HEK293 (cell line): ENCODE measurements around the gene ARHGAP30.
"Not testable (repeated sequence)": the region's sequence is repeated elsewhere in the genome, so short reads cannot be mapped to it uniquely, and the experiment has no call there.

Source experiments
- CTCF ChIA-PET: fragments of 350-600 bp; formaldehyde crosslinking; extraction: SDS; loops from one replicate; lab custom pipeline; 2021; ENCODE audit warnings: antibody characterized with exemption; lab: Yijun Ruan, JAX
- POLR2A ChIA-PET: fragments of 300-600 bp; formaldehyde crosslinking; extraction: SDS; loops from one replicate; lab custom pipeline; 2020; ENCODE audit warnings: antibody characterized with exemption, inconsistent platforms; lab: Yijun Ruan, JAX
- H3K27ac ChIP-seq: fragments of 200-500 bp; sonication (Bioruptor generic); 2 replicates; pipeline ENCODE4 v1.5.1; 2014; ENCODE audit warnings: low read depth, low read length, control low read depth, inconsistent platforms; ENCODE audit errors: extremely low read depth
- H3K36me3 ChIP-seq, 2 experiments: fragments of 200-500 bp in 1 of 2; sonication (Bioruptor generic) in 1 of 2; 1 replicate in 1 of 2; 2 replicates in 1 of 2; pipeline ENCODE4 v1.5.1; 2014 to 2017; ENCODE audit warnings: inconsistent platforms in 2 of 2, low read length in 2 of 2; ENCODE audit not compliant: control insufficient read depth in 2 of 2, insufficient read depth in 1 of 2
- H3K4me1 ChIP-seq: fragments of 200-500 bp; sonication (Bioruptor generic); 2 replicates; pipeline ENCODE4 v1.5.1; 2014; ENCODE audit warnings: mild to moderate bottlenecking, low read length, inconsistent platforms; ENCODE audit not compliant: control insufficient read depth, insufficient read depth
- H3K4me3 ChIP-seq: 2 replicates; pipeline ENCODE4 v1.5.1; 2011; ENCODE audit warnings: low read depth, mild to moderate bottlenecking, control low read depth, low read length, moderate library complexity
- H3K9me3 ChIP-seq: fragments of 200-500 bp; sonication (Bioruptor generic); 2 replicates; pipeline ENCODE4 v1.5.1; 2014; ENCODE audit warnings: low read depth, low read length, inconsistent platforms; ENCODE audit not compliant: control insufficient read depth, insufficient read depth
- FEZF1 ChIP-seq: fragments of 450-650 bp; formaldehyde crosslinking; IDR thresholded peaks from 2 replicates; pipeline ENCODE4 v1.5.1; 2016; ENCODE audit warnings: missing biosample characterization, missing genetic modification characterization
- GLI2 ChIP-seq: fragments of 450-650 bp; formaldehyde crosslinking; IDR thresholded peaks from 2 replicates; pipeline ENCODE4; 2017; ENCODE audit warnings: missing biosample characterization, missing genetic modification characterization, low read depth, borderline replicate concordance
- GLI4 ChIP-seq: fragments of 450-650 bp; formaldehyde crosslinking; IDR thresholded peaks from 2 replicates; pipeline ENCODE4 v1.5.1; 2016; ENCODE audit warnings: missing biosample characterization, missing genetic modification characterization
- KLF7 ChIP-seq: fragments of 450-650 bp; formaldehyde crosslinking; IDR thresholded peaks from 2 replicates; pipeline ENCODE4 v1.5.1; 2016; ENCODE audit warnings: missing biosample characterization, missing genetic modification characterization, borderline replicate concordance
- PRDM1 ChIP-seq: fragments of 450-650 bp; formaldehyde crosslinking; IDR thresholded peaks from 2 replicates; pipeline ENCODE4; 2016; ENCODE audit warnings: missing biosample characterization, missing genetic modification characterization
- SCRT1 ChIP-seq: fragments of 450-650 bp; formaldehyde crosslinking; IDR thresholded peaks from 2 replicates; pipeline ENCODE4 v1.5.1; 2016; ENCODE audit warnings: missing biosample characterization, missing genetic modification characterization, borderline replicate concordance
- SCRT2 ChIP-seq: fragments of 450-650 bp; formaldehyde crosslinking; IDR thresholded peaks from 2 replicates; pipeline ENCODE4 v1.5.1; 2016; ENCODE audit warnings: missing biosample characterization, missing genetic modification characterization
- SETDB1 ChIP-seq: IDR thresholded peaks from one replicate; pipeline ENCODE4 v1.6.1; 2017; ENCODE audit warnings: mild to moderate bottlenecking, low read length, moderate library complexity, mixed read lengths; ENCODE audit not compliant: insufficient read length
- SP2 ChIP-seq: fragments of 450-650 bp; formaldehyde crosslinking; IDR thresholded peaks from 2 replicates; pipeline ENCODE4 v1.5.1; 2016; ENCODE audit warnings: missing biosample characterization, missing genetic modification characterization
- WT1 ChIP-seq: fragments of 450-650 bp; formaldehyde crosslinking; IDR thresholded peaks from 2 replicates; pipeline ENCODE4 v1.5.1; 2016; ENCODE audit warnings: missing biosample characterization, missing genetic modification characterization
- ZBTB10 ChIP-seq: fragments of 450-650 bp; formaldehyde crosslinking; IDR thresholded peaks from 2 replicates; pipeline ENCODE4 v1.5.1; 2016; ENCODE audit warnings: missing biosample characterization, missing genetic modification characterization
- ZBTB17 ChIP-seq: fragments of 450-650 bp; formaldehyde crosslinking; IDR thresholded peaks from 2 replicates; pipeline ENCODE4 v1.5.1; 2016; ENCODE audit warnings: missing biosample characterization, missing genetic modification characterization
- ZBTB26 ChIP-seq: fragments of 450-650 bp; formaldehyde crosslinking; optimal IDR thresholded peaks from 2 replicates; pipeline ENCODE3; 2016; ENCODE audit warnings: missing biosample characterization, mild to moderate bottlenecking, missing genetic modification characterization
- ZBTB44 ChIP-seq: fragments of 450-650 bp; IDR thresholded peaks from 2 replicates; pipeline ENCODE4 v1.5.1; 2018; ENCODE audit warnings: missing biosample characterization, mild to moderate bottlenecking, missing genetic modification characterization
- ZNF10 ChIP-seq: fragments of 450-650 bp; formaldehyde crosslinking; IDR thresholded peaks from 2 replicates; pipeline ENCODE4 v1.5.1; 2017; ENCODE audit warnings: missing biosample characterization, missing genetic modification characterization
- ZNF114 ChIP-seq: fragments of 450-650 bp; formaldehyde crosslinking; IDR thresholded peaks from 2 replicates; pipeline ENCODE4 v1.5.0; 2017; ENCODE audit warnings: missing biosample characterization, missing genetic modification characterization
- ZNF23 ChIP-seq: fragments of 450-650 bp; formaldehyde crosslinking; IDR thresholded peaks from 2 replicates; pipeline ENCODE4 v1.5.1; 2016; ENCODE audit warnings: missing biosample characterization, missing genetic modification characterization, borderline replicate concordance
- ZNF423 ChIP-seq: fragments of 450-650 bp; formaldehyde crosslinking; IDR thresholded peaks from 2 replicates; pipeline ENCODE4 v1.5.1; 2016; ENCODE audit warnings: missing biosample characterization, missing genetic modification characterization
- ZNF473 ChIP-seq: fragments of 450-650 bp; formaldehyde crosslinking; IDR thresholded peaks from 2 replicates; pipeline ENCODE4 v1.5.1; 2017; ENCODE audit warnings: missing biosample characterization, missing genetic modification characterization
- ZNF529 ChIP-seq: fragments of 450-650 bp; formaldehyde crosslinking; IDR thresholded peaks from 2 replicates; pipeline ENCODE4 v1.5.1; 2017; ENCODE audit warnings: missing genetic modification characterization, missing biosample characterization; ENCODE audit not compliant: insufficient replicate concordance
- ZNF571 ChIP-seq: fragments of 450-650 bp; formaldehyde crosslinking; IDR thresholded peaks from 2 replicates; pipeline ENCODE4 v1.5.0; 2017; ENCODE audit warnings: missing biosample characterization, missing genetic modification characterization
- ZNF664 ChIP-seq: fragments of 450-650 bp; formaldehyde crosslinking; IDR thresholded peaks from 2 replicates; pipeline ENCODE4 v1.5.1; 2016; ENCODE audit warnings: missing biosample characterization, missing genetic modification characterization
- ZNF837 ChIP-seq: fragments of 450-650 bp; formaldehyde crosslinking; IDR thresholded peaks from 2 replicates; pipeline ENCODE4 v1.5.1; 2016; ENCODE audit warnings: missing biosample characterization, missing genetic modification characterization
- ZSCAN30 ChIP-seq: fragments of 450-650 bp; IDR thresholded peaks from 2 replicates; pipeline ENCODE4 v1.5.1; 2018; ENCODE audit warnings: missing biosample characterization, mild to moderate bottlenecking, missing genetic modification characterization, moderate library complexity

Gene ARHGAP30

GRCh38 chr1:161019751-161020495 is 49.8 kb downstream of the ARHGAP30 start:
- Histone ChIP-seq H3K36me3 (no peaks in the 10 kb centered on the region), H3K4me1 (0 out of 2 replicates have a peak, but pooled peaks cover 2% of the 10 kb centered on the region), H3K4me3 (peak overlapping the region; percentile 59), H3K9me3 (no peaks in the 10 kb centered on the region), H3K27ac (peak overlapping the region; percentile 35; the same call in 1 of the 2 replicates)
- peak; percentile 88 for TF ChIP-seq PRDM1 (tag by site-specific recombination)
- TF ChIP-seq FEZF1 (tag by site-specific recombination), result peak; percentile 74
- 0 out of 2 replicates have a peak, but pooled peaks have one; percentile 44 for TF ChIP-seq ZNF664 (tag by site-specific recombination)
- TF ChIP-seq ZNF10 (tag by site-specific recombination), result no peak
- TF ChIP-seq WT1 (tag by site-specific recombination), result peak; percentile 78
- no peak for TF ChIP-seq ZNF423
- peak; percentile 89 for TF ChIP-seq SCRT2 (tag by site-specific recombination)
- TF ChIP-seq SCRT1 (tag by site-specific recombination), result peak; percentile 93
- TF ChIP-seq ZNF473 (tag by site-specific recombination), result no peak
- peak; percentile 45 for TF ChIP-seq SP2 (tag by site-specific recombination)
- POLR2A ChIA-PET, result interaction anchor here (0.8 to 3.1 kb wide), 12 partner anchors 8 to 206 kb away, joined by 3 to 50 read pairs (median 7); partner anchors contain the start of genes TOMM40L, TSTD1 and USF1
- CTCF ChIA-PET, result interaction anchor here (0.7 to 2.8 kb wide), 8 partner anchors 20 to 75 kb away, joined by 3 to 18 read pairs (median 7); partner anchors contain the start of genes TSTD1 and USF1

- not testable (repeated sequence) for H3K4me1 ChIP-seq, H3K9me3 ChIP-seq, H3K4me3 ChIP-seq, H3K27ac ChIP-seq, H3K36me3 ChIP-seq
- ChIA-PET CTCF (interaction anchor here (0.7 to 1.6 kb wide), 4 partner anchors 22 to 66 kb away, joined by 3 to 7 read pairs (median 5); no protein-coding TSS in a partner anchor), POLR2A (interaction anchor here (1.4 to 3.1 kb wide), 2 partner anchors 26 to 98 kb away, joined by 3 to 50 read pairs; partner anchors contain the start of genes NIT1, PFDN2 and USF1)
Measured at GRCh38 chr1:161019111-161019660, 50.5 kb downstream of the ARHGAP30 start.

GRCh38 chr1:161018631-161018930 is 51.1 kb downstream of the ARHGAP30 start:
- Histone ChIP-seq H3K27ac (no peak overlapping the region), H3K36me3 (no peaks in the 10 kb centered on the region), H3K9me3 (no peaks in the 10 kb centered on the region), H3K4me1 (0 out of 2 replicates have a peak, but pooled peaks cover 2% of the 10 kb centered on the region), H3K4me3 (no peak overlapping the region)
- ChIA-PET CTCF (interaction anchor here (0.7 to 1.6 kb wide), 4 partner anchors 21 to 65 kb away, joined by 3 to 7 read pairs (median 4); partner anchors contain the start of gene USF1), POLR2A (interaction anchor here (0.6 to 1.4 kb wide), 3 partner anchors 21 to 99 kb away, joined by 3 read pairs; partner anchors contain the start of genes NIT1, PFDN2 and TSTD1)
- TF ChIP-seq ZSCAN30 (tag by site-specific recombination) (no peak), ZNF23 (tag by site-specific recombination) (no peak), KLF7 (tag by site-specific recombination) (no peak), ZNF114 (tag by site-specific recombination) (no peak), ZNF837 (no peak), ZBTB26 (tag by site-specific recombination) (no peak), ZBTB10 (no peak), ZBTB17 (tag by site-specific recombination) (no peak), GLI2 (tag by site-specific recombination) (no peak), ZNF571 (tag by site-specific recombination) (no peak), SETDB1 (no peak), ZBTB44 (tag by site-specific recombination) (no peak), GLI4 (tag by site-specific recombination) (no peak), SCRT1 (tag by site-specific recombination) (no peak), ZNF529 (tag by site-specific recombination) (no peak)
